Upper lobe of right lung (tissue), 1 donor: ENCODE results near the gene ROR2. TPM values are rescaled to one million over a fixed set of nuclear protein-coding genes. Genes with fewer than 3 reads are reported as not detected.
A peak's percentile ranks its signal among the peaks of the same experiment; 100 is the strongest.

Experiments used
- ATAC-seq: fragments of 200-7000 bp; cut with Tn5 transposase; one replicate; pipeline ENCODE4 v1.9.1; 2020; ENCODE audit warnings: mild to moderate bottlenecking, moderate library complexity
- DNase-seq: peaks from one replicate; pipeline ENCODE4 v3.0.0-alpha.2; 2020
- H3K27ac ChIP-seq: fragments of 200-600 bp; one replicate; pipeline ENCODE4 v1.8.0; 2022
- H3K27me3 ChIP-seq: fragments of 200-600 bp; one replicate; pipeline ENCODE4 v1.8.0; 2022; ENCODE audit warnings: mild to moderate bottlenecking
- H3K36me3 ChIP-seq: fragments of 200-600 bp; one replicate; pipeline ENCODE4 v1.8.0; 2022
- H3K4me1 ChIP-seq: fragments of 200-600 bp; one replicate; pipeline ENCODE4 v1.8.0; 2022
- H3K4me3 ChIP-seq: fragments of 200-600 bp; one replicate; pipeline ENCODE4 v1.8.0; 2022; ENCODE audit warnings: mild to moderate bottlenecking
- H3K9me3 ChIP-seq: fragments of 200-600 bp; one replicate; pipeline ENCODE4 v1.8.0; 2022
- intact Hi-C: fragments of 100-400 bp; cut with DNase I; formaldehyde crosslinking; loops from one replicate; pipeline ENCODE4 v1.11.0; 2022
- total RNA-seq: library from RNA; stranded (reverse); fragmentation: NEBNext Ultra II Directional; extraction: Animal tissue kit (Norgen Biotek cat#: 25700); gene quantifications from one replicate; pipeline ENCODE4 v1.2.1, GENCODE V29; 2021
- TF ChIP-seq, protein P1 (sequence below): fragments of 200-600 bp; IDR thresholded peaks from one replicate; pipeline ENCODE4 v1.8.0; 2022; ENCODE audit warnings: antibody characterized with exemption
- donor health status: DM: no; HTN: yes; CAD: no; lungs with severe emphysema.

ROR2 gene
- total RNA-seq, 1 donor from 2014 or later: 5.5 TPM

- intact Hi-C loops: no loop called here
- no peak for DNase-seq
- Histone ChIP-seq H3K27me3 (no peaks in the 10 kb centered on the region), H3K4me3 (no peak overlapping the region), H3K9me3 (no peaks in the 10 kb centered on the region), H3K27ac (no peak overlapping the region), H3K36me3 (no peaks in the 10 kb centered on the region), H3K4me1 (peaks cover 27% of the 10 kb centered on the region)
- TF ChIP-seq, protein P1, sequence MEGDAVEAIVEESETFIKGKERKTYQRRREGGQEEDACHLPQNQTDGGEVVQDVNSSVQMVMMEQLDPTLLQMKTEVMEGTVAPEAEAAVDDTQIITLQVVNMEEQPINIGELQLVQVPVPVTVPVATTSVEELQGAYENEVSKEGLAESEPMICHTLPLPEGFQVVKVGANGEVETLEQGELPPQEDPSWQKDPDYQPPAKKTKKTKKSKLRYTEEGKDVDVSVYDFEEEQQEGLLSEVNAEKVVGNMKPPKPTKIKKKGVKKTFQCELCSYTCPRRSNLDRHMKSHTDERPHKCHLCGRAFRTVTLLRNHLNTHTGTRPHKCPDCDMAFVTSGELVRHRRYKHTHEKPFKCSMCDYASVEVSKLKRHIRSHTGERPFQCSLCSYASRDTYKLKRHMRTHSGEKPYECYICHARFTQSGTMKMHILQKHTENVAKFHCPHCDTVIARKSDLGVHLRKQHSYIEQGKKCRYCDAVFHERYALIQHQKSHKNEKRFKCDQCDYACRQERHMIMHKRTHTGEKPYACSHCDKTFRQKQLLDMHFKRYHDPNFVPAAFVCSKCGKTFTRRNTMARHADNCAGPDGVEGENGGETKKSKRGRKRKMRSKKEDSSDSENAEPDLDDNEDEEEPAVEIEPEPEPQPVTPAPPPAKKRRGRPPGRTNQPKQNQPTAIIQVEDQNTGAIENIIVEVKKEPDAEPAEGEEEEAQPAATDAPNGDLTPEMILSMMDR: no peak
- no peak for ATAC-seq
Observed at GRCh38 chr9:91899219-91899563, 50.8 kb downstream of the ROR2 start.

DNA sequence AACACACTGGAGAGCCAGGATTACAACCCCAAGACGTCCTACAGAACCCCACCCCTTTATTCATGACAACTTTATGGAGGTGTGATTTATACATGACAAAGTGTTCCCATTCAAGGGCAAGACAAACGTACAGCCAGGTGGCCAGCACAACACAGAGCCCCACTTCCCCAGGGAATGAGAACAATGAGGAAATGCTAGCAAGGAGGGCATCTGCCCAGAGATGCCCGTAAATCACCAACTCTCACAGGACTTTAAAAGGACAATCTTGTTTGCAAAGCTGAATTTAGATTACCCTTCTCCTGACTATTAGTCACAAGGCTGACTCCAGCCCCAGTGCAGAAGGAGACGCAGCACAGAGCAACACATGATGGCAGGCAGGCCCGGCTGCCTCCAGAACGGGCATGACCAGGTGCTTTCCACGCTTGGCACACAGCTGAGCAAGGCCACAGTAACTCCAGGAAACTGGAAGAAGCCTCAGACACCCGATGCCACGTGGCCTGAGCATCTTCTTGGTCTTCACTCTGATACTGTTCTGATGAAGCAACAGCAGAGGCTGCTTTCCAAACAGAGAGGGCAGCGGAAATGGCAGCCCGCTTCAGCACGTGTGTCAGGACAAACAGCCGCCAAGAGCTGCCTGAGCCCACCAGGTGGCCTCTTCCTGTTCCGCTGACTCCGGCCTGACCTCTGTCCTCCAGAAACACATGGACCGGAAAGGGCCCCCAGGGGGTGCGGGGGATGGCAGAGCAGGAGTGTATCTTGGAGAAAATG is 51.4 kb downstream of the ROR2 start:
- Histone ChIP-seq H3K4me1 (peaks cover 27% of the 10 kb centered on the region), H3K4me3 (no peak overlapping the region), H3K27ac (no peak overlapping the region), H3K27me3 (no peaks in the 10 kb centered on the region), H3K36me3 (no peaks in the 10 kb centered on the region), H3K9me3 (no peaks in the 10 kb centered on the region)
- DNase-seq (no peak), ATAC-seq (no peak)
- intact Hi-C loops: no loop called here
- TF ChIP-seq, protein P1: no peak

GRCh38 chr9:91897201-91897600 is 52.8 kb downstream of the ROR2 start:
- Histone ChIP-seq H3K27ac (no peak overlapping the region), H3K36me3 (no peaks in the 10 kb centered on the region), H3K4me3 (no peak overlapping the region), H3K9me3 (no peaks in the 10 kb centered on the region), H3K27me3 (no peaks in the 10 kb centered on the region), H3K4me1 (peaks cover 27% of the 10 kb centered on the region)
- DNase-seq (no peak), ATAC-seq (no peak)
- TF ChIP-seq, protein P1: no peak
- intact Hi-C loops: no loop called here

DNA sequence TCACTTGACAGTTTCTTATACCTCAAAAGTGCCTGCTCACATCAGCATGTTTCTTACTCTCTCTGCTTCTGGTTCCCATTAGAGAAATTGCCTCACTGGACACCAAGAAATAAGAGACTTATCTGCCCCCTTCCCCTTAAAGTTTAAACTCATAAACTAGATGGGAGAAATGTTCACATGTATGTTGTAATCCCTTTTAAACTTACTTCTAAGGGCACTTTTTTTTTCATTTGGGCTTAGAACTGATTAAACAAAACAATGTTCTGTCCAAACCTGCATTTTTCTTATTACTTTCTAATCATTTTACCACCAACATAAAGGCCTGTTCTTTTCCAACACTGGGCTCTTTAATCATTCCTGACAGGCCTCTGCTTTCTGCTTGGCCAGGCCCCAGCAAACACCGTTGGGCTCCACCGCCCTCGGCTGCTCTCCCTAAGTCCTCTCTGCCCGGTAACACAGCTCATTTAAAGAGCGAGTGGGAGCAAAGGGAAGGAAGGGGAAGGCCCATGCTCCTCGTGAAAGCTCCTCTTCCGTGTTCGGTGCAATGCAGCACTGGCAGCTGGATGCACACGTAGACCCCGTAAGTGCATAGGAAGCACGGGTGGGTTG is 53.4 kb downstream of the ROR2 start:
- no peak overlapping the region for H3K27ac ChIP-seq
- ATAC-seq (peak; percentile 60), DNase-seq (no peak)
- intact Hi-C loops: no loop called here
- H3K27me3 ChIP-seq: no peaks in the 10 kb centered on the region
- TF ChIP-seq, protein P1: no peak
- H3K4me3 ChIP-seq: no peak overlapping the region
- H3K36me3 ChIP-seq: no peaks in the 10 kb centered on the region
- H3K4me1 ChIP-seq: peaks cover 27% of the 10 kb centered on the region
- no peaks in the 10 kb centered on the region for H3K9me3 ChIP-seq

GRCh38 chr9:91896097-91896496 is 53.9 kb downstream of the ROR2 start:
- Histone ChIP-seq H3K9me3 (no peaks in the 10 kb centered on the region), H3K4me3 (no peak overlapping the region), H3K27ac (no peak overlapping the region), H3K4me1 (peaks cover 32% of the 10 kb centered on the region), H3K36me3 (no peaks in the 10 kb centered on the region), H3K27me3 (no peaks in the 10 kb centered on the region)
- intact Hi-C loops: no loop called here
- ATAC-seq (no peak), DNase-seq (no peak)
- TF ChIP-seq, protein P1: no peak
